GM12878 (cell line): ENCODE results near the gene LOXL3. TPM values are rescaled to one million over a fixed set of nuclear protein-coding genes. Genes with fewer than 3 reads are reported as not detected.

Experiments used
- ATAC-seq: fragments of 200-7000 bp; cut with Tn5 transposase; 3 replicates; pipeline ENCODE4 v1.9.1; 2020; ENCODE audit warnings: mild to moderate bottlenecking, moderate library complexity
- BruUV-seq: library from RNA; stranded (reverse); fragments of 400-500 nt; replicated peaks from 2 replicates; lab custom pipeline; 2021; lab: Mats Ljungman, UMichigan
- CTCF ChIA-PET: fragments of 300-600 bp; sonication (Branson Sonifier 250); formaldehyde crosslinking; extraction: SDS; loops from one replicate; lab custom pipeline; 2021; ENCODE audit warnings: inconsistent platforms; lab: Yijun Ruan, JAX
- POLR2A ChIA-PET: fragments of 350-600 bp; formaldehyde crosslinking; extraction: SDS; loops from one replicate; lab custom pipeline; 2021; ENCODE audit warnings: inconsistent platforms; lab: Charles Lee
- RAD21 ChIA-PET: fragments of 300-600 bp; sonication (Branson Sonifier 250); formaldehyde crosslinking; loops from one replicate; lab custom pipeline; 2023; ENCODE audit warnings: antibody characterized with exemption; ENCODE audit not compliant: unreplicated experiment; lab: Charles Lee
- SMC1A ChIA-PET: fragments of 300-600 bp; sonication (Branson Sonifier 250); formaldehyde crosslinking; loops from one replicate; lab custom pipeline; 2023; ENCODE audit not compliant: unreplicated experiment, uncharacterized antibody; lab: Charles Lee
- DNase-seq: peaks from one replicate; pipeline ENCODE4 v3.0.0-alpha.2; 2011; ENCODE audit warnings: low read depth, low spot score
- FAIRE-seq: peaks from 3 replicates; lab custom pipeline; 2011; peaks lifted over from hg19 to GRCh38; lab: Jason Lieb, UNC
- H2AFZ ChIP-seq: 2 replicates; pipeline ENCODE4 v1.6.0; 2011; ENCODE audit warnings: low read depth, low read length, control low read depth; ENCODE audit not compliant: control insufficient read depth
- H3K27ac ChIP-seq: 2 replicates; pipeline ENCODE4 v1.5.1; 2011; ENCODE audit warnings: control low read depth; ENCODE audit not compliant: control insufficient read depth, insufficient read depth
- H3K27me3 ChIP-seq, 2 experiments: replicated peaks in 1 of 2; 2 replicates each; pipeline versions ENCODE4 v1.6.0 to v1.6.1; 2011; ENCODE audit warnings: low read length in 1 of 2; ENCODE audit not compliant: control insufficient read depth in 2 of 2, insufficient read depth in 2 of 2
- H3K36me3 ChIP-seq, 2 experiments: 2 replicates each; pipeline ENCODE4 v1.5.1; 2011; ENCODE audit warnings: low read length in 1 of 2; ENCODE audit not compliant: control insufficient read depth in 2 of 2, insufficient read depth in 2 of 2
- H3K4me1 ChIP-seq: 2 replicates; pipeline ENCODE4 v1.6.1; 2011; ENCODE audit warnings: mild to moderate bottlenecking, low read length, moderate library complexity, mixed read lengths; ENCODE audit not compliant: control insufficient read depth, insufficient read depth
- H3K4me2 ChIP-seq: 2 replicates; pipeline ENCODE4 v1.6.0; 2011; ENCODE audit warnings: control low read depth; ENCODE audit not compliant: control insufficient read depth, insufficient read depth
- H3K4me3 ChIP-seq: fragments of 200-600 bp; sonication (generic); 2 replicates; pipeline ENCODE4 v1.5.1; 2016
- H3K79me2 ChIP-seq: 2 replicates; pipeline ENCODE4 v1.6.0; 2011; ENCODE audit warnings: low read length; ENCODE audit not compliant: control insufficient read depth, insufficient read depth
- H3K9ac ChIP-seq: 2 replicates; pipeline ENCODE4 v1.8.0; 2011; ENCODE audit warnings: low read length, control low read depth, mixed read lengths; ENCODE audit not compliant: control insufficient read depth, insufficient read depth
- H3K9me3 ChIP-seq: replicated peaks from 3 replicates; pipeline ENCODE4 v1.5.1; 2011; ENCODE audit warnings: mild to moderate bottlenecking, low read length; ENCODE audit not compliant: control insufficient read depth, insufficient read depth
- H4K20me1 ChIP-seq: 2 replicates; pipeline ENCODE4 v1.6.0; 2011; ENCODE audit not compliant: control insufficient read depth, insufficient read depth
- ELK1 ChIP-seq: IDR thresholded peaks from 2 replicates; pipeline ENCODE4 v1.6.1; 2012; ENCODE audit warnings: low read depth, low read length, improper control_type of control experiment
- ESRRA ChIP-seq: IDR thresholded peaks from 2 replicates; pipeline ENCODE4 v1.6.1; 2012; ENCODE audit warnings: mild to moderate bottlenecking, low read length, improper control_type of control experiment
- MYB ChIP-seq: fragments of 150-350 bp; IDR thresholded peaks from 2 replicates; pipeline ENCODE4 v1.6.1; 2014; ENCODE audit warnings: mild to moderate bottlenecking, low read depth, low read length, borderline replicate concordance
- NBN ChIP-seq: fragments of 450-650 bp; IDR thresholded peaks from 2 replicates; pipeline ENCODE4 v1.6.1; 2016
- RAD21 ChIP-seq: IDR thresholded peaks from 2 replicates; pipeline ENCODE4 v1.6.1; 2011; ENCODE audit warnings: mild to moderate bottlenecking, low read depth, low read length, moderate library complexity; ENCODE audit not compliant: insufficient read depth
- SP1 ChIP-seq: IDR thresholded peaks from one replicate; pipeline ENCODE4 v1.6.1; 2011; ENCODE audit warnings: low read depth, low read length
- WGBS: methylation state at CpG from one replicate; pipeline ENCODE4 v1.1.6; 2016; ENCODE audit warnings: low lambda C conversion rate; ENCODE audit not compliant: insufficient replicate concordance, insufficient coverage; ENCODE audit errors: missing lambda C conversion rate; 5-methylcytosine and 5-hydroxymethylcytosine counted together
- in situ Hi-C: fragments of 300-500 bp; cut with MboI; formaldehyde crosslinking; loops from 9 replicates; pipeline ENCODE4 v1.14.3; 2018; ENCODE audit warnings: mixed read lengths
- intact Hi-C: fragments of 100-400 bp; cut with micrococcal nuclease; formaldehyde crosslinking; loops from one replicate; pipeline ENCODE4 v1.14.2; 2022; ENCODE audit not compliant: unreplicated experiment
- polyA plus RNA-seq, 11 experiments: library from polyadenylated mRNA; depleted of rRNA in 4 of 11; unstranded in 6 of 11; stranded (reverse) in 5 of 11; fragments of >200 nt; fragmentation: Nextera tagmentation in 4 of 11; fragmentation: Illumina TruSeq in 1 of 11; extraction: Ambion mirVana in 4 of 11; extraction: Trizol in 1 of 11; gene quantifications; 1 replicate in 1 of 11; 2 replicates in 10 of 11; pipeline versions ENCODE4 v1.2.1 to v1.2.3, GENCODE V29; 2011 to 2016; ENCODE audit warnings: inconsistent platforms in 2 of 11, missing spikeins in 2 of 11, low read depth in 1 of 11
- total RNA-seq, 4 experiments: library from RNA; depleted of rRNA in 3 of 4; stranded (reverse); fragments of >200 nt in 3 of 4; fragmentation: Illumina TruSeq in 1 of 4; extraction: Trizol in 1 of 4; gene quantifications; 2 replicates each; pipeline versions ENCODE4 v1.2.1 to v1.2.3, GENCODE V29; 2013 to 2021
- TF ChIP-seq, protein P1 (sequence below): fragments of 450-650 bp; IDR thresholded peaks from 2 replicates; pipeline ENCODE4 v1.6.1; 2016; ENCODE audit warnings: mild to moderate bottlenecking

Gene LOXL3
- total and polyA plus RNA-seq, 10 of the 15 experiments (the other 5 are each of a cell fraction or from before 2014, with no cell fraction given) = 6.2 to 40.9 (median 23.3) TPM

DNA sequence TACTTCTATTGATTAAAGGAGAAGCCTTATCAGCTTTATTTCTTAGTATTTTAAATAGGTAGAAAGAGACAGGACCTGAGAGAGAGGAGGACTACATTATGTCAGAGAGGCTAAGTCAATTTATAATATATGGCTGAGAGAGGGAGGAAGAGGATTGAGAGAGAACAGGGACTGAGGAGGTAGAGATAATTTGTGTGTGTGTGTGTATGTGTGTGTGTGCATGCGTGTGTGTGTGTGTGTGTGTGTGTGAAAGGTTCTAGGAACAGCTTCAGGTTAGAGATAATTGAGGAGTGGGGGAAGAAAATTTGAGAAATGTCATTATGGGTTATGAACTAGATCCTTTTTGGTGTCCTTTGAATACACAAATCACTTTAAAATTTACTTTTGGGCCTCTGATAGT is 15.9 kb upstream of the LOXL3 start:
- ChIA-PET RAD21 (interaction anchor here (1.3 to 7.5 kb wide), 5 partner anchors 7 to 39 kb away, joined by 5 to 94 read pairs (median 49); partner anchors contain the start of genes AUP1, HTRA2 and LOXL3), SMC1A (interaction anchor here (2.0 to 16.6 kb wide), 7 partner anchors 10 to 38 kb away, joined by 7 to 371 read pairs (median 21); partner anchors contain the start of gene LOXL3), CTCF (interaction anchor here (1.0 to 17.4 kb wide), 4 partner anchors 17 to 87 kb away, joined by 3 to 281 read pairs (median 4); partner anchors contain the start of genes CCDC142 and TTC31), POLR2A (interaction anchor here (1.2 to 25.0 kb wide), 4 partner anchors 10 to 112 kb away, joined by 4 to 441 read pairs (median 46); partner anchors contain the start of genes DOK1, LOXL3 and WBP1)
- no peaks in the 10 kb centered on the region for H3K79me2 ChIP-seq
- H3K4me1 ChIP-seq = peaks cover 77% of the 10 kb centered on the region
- H3K36me3 ChIP-seq = no peaks in the 10 kb centered on the region
- no peak for ATAC-seq
- no TSS peak for BruUV-seq
- 91% methylated on average over 1 of the region's 1 CpG for WGBS
- H2AFZ ChIP-seq = no peak overlapping the region
- no peak for DNase-seq
- no peak overlapping the region for H3K4me3 ChIP-seq
- intact Hi-C loops (loop anchor here (2.0 kb wide), 1 partner anchor 15 kb away; the partner anchor contains the start of gene DOK1), in situ Hi-C loops (no loop called here)
- TF ChIP-seq RAD21 (no peak), NBN (0 out of 2 replicates have a peak, but pooled peaks have one; percentile 16), ELK1 (no peak), MYB (no peak), SP1 (no peak), ESRRA (no peak)
- TF ChIP-seq, protein P1, sequence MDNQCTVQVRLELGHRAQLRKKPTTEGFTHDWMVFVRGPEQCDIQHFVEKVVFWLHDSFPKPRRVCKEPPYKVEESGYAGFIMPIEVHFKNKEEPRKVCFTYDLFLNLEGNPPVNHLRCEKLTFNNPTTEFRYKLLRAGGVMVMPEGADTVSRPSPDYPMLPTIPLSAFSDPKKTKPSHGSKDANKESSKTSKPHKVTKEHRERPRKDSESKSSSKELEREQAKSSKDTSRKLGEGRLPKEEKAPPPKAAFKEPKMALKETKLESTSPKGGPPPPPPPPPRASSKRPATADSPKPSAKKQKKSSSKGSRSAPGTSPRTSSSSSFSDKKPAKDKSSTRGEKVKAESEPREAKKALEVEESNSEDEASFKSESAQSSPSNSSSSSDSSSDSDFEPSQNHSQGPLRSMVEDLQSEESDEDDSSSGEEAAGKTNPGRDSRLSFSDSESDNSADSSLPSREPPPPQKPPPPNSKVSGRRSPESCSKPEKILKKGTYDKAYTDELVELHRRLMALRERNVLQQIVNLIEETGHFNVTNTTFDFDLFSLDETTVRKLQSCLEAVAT = 0 out of 2 replicates have a peak, but pooled peaks have one; percentile 19
- peak overlapping the region; percentile 83 for H3K27ac ChIP-seq
- H3K9me3 ChIP-seq = no peaks in the 10 kb centered on the region
- no peak overlapping the region for H3K9ac ChIP-seq
- no peak for FAIRE-seq
- H3K4me2 ChIP-seq = no peak overlapping the region
- H4K20me1 ChIP-seq = no peaks in the 10 kb centered on the region
- H3K27me3 ChIP-seq = no peaks in the 10 kb centered on the region
